SK-N-SH (cell line): ENCODE measurements around the gene PDK2. TPM values are rescaled to one million over a fixed set of nuclear protein-coding genes. Genes with fewer than 3 reads are reported as not detected.

Experiments
- CTCF ChIA-PET: fragments of 300-600, 350-600 bp; formaldehyde crosslinking; extraction: SDS; loops from one replicate; lab custom pipeline; 2021; lab: Yijun Ruan, JAX
- POLR2A ChIA-PET: fragments of 350-600 bp; sonication (Branson Sonifier 250); formaldehyde crosslinking; extraction: SDS; loops from one replicate; lab custom pipeline; 2020; ENCODE audit warnings: antibody characterized with exemption, inconsistent platforms; lab: Yijun Ruan, JAX
- DNase-seq: peaks from one replicate; pipeline ENCODE4 v3.0.0; 2012
- H2AFZ ChIP-seq: fragments of 200-600 bp; sonication (generic); 2 replicates; pipeline ENCODE4 v1.8.1; 2016; ENCODE audit warnings: antibody characterized with exemption, mild to moderate bottlenecking, low read depth
- H3F3A ChIP-seq: fragments of 200-600 bp; sonication (generic); replicated peaks from 2 replicates; pipeline ENCODE3; 2016; ENCODE audit warnings: antibody characterized with exemption, mild to moderate bottlenecking; ENCODE audit not compliant: insufficient read depth
- H3K27ac ChIP-seq, 2 experiments: fragments of 200-500 bp in 1 of 2; fragments of 200-600 bp in 1 of 2; sonication (Bioruptor generic) in 1 of 2; sonication (generic), shearing (Covaris generic) in 1 of 2; 2 replicates each; pipeline versions ENCODE4 v1.5.1 to v1.6.1; 2014 to 2016; ENCODE audit warnings: low read depth in 2 of 2, inconsistent platforms in 1 of 2, low read length in 1 of 2, mild to moderate bottlenecking in 1 of 2, mixed read lengths in 1 of 2
- H3K27me3 ChIP-seq: fragments of 200-600 bp; sonication (generic), shearing (Covaris generic); 2 replicates; pipeline ENCODE4 v1.6.1; 2016; ENCODE audit warnings: mixed run types; ENCODE audit not compliant: insufficient read depth
- H3K36me3 ChIP-seq, 2 experiments: fragments of 200-500 bp in 1 of 2; fragments of 200-600 bp in 1 of 2; sonication (Bioruptor generic) in 1 of 2; sonication (generic) in 1 of 2; replicated peaks in 1 of 2; 2 replicates each; pipeline versions ENCODE3 to v1.5.1; 2014 to 2016; ENCODE audit warnings: low read length in 1 of 2, mild to moderate bottlenecking in 1 of 2; ENCODE audit not compliant: insufficient read depth in 2 of 2, control insufficient read depth in 1 of 2
- H3K4me1 ChIP-seq, 2 experiments: fragments of 200-500 bp in 1 of 2; fragments of 200-600 bp in 1 of 2; sonication (Bioruptor generic) in 1 of 2; sonication (generic), shearing (Covaris generic) in 1 of 2; 2 replicates each; pipeline versions ENCODE4 v1.5.1 to v1.6.1; 2014 to 2016; ENCODE audit warnings: low read depth in 1 of 2, low read length in 1 of 2, mixed run types in 1 of 2; ENCODE audit not compliant: insufficient read depth in 2 of 2, control insufficient read depth in 1 of 2
- H3K4me2 ChIP-seq: fragments of 200-600 bp; sonication (generic), shearing (Covaris generic); 2 replicates; pipeline ENCODE4 v1.6.1; 2017; ENCODE audit warnings: mixed run types
- H3K4me3 ChIP-seq, 2 experiments: fragments of 200-500 bp in 1 of 2; fragments of 200-600 bp in 1 of 2; sonication (Bioruptor generic) in 1 of 2; sonication (generic), shearing (Covaris generic) in 1 of 2; 2 replicates each; pipeline versions ENCODE4 v1.5.1 to v1.8.1; 2014 to 2016; ENCODE audit warnings: low read depth in 2 of 2, inconsistent platforms in 1 of 2, low read length in 1 of 2, mild to moderate bottlenecking in 1 of 2, mixed read lengths in 1 of 2, moderate library complexity in 1 of 2
- H3K79me2 ChIP-seq: fragments of 200-600 bp; sonication (generic); 2 replicates; pipeline ENCODE4 v1.8.1; 2017; ENCODE audit warnings: mild to moderate bottlenecking; ENCODE audit not compliant: insufficient read depth
- H3K9ac ChIP-seq: fragments of 200-600 bp; sonication (generic); 2 replicates; pipeline ENCODE4 v1.6.1; 2017; ENCODE audit warnings: mixed run types
- H3K9me2 ChIP-seq: fragments of 200-600 bp; sonication (generic); 2 replicates; pipeline ENCODE4 v1.6.1; 2017; ENCODE audit warnings: mixed run types
- H3K9me3 ChIP-seq: fragments of 200-600 bp; sonication (generic); 2 replicates; pipeline ENCODE4 v1.6.1; 2017; ENCODE audit warnings: mixed run types, mild to moderate bottlenecking, moderate library complexity
- H4K20me1 ChIP-seq: fragments of 200-600 bp; sonication (generic); 2 replicates; pipeline ENCODE4 v1.6.1; 2017; ENCODE audit warnings: mild to moderate bottlenecking, mixed run types; ENCODE audit not compliant: insufficient read depth
- CHD2 ChIP-seq: fragments of 150-350 bp; IDR thresholded peaks from 2 replicates; pipeline ENCODE4 v1.6.1; 2018; ENCODE audit warnings: low read length; ENCODE audit not compliant: partially characterized antibody
- CTCF ChIP-seq: fragments of 200-600 bp; sonication (generic); IDR thresholded peaks from 2 replicates; pipeline ENCODE4 v1.6.1; 2017; ENCODE audit warnings: antibody characterized with exemption, mild to moderate bottlenecking, moderate library complexity
- ELF1 ChIP-seq: IDR thresholded peaks from 2 replicates; pipeline ENCODE4 v1.4.0; 2012
- EP300 ChIP-seq, 2 experiments: IDR thresholded peaks; 2 replicates each; pipeline versions ENCODE4 v1.4.0 to v1.6.1; 2012; ENCODE audit warnings: borderline replicate concordance in 1 of 2, low read depth in 1 of 2, low read length in 1 of 2
- GATA2 ChIP-seq: sonication (generic); formaldehyde crosslinking; IDR thresholded peaks from 2 replicates; pipeline ENCODE4 v1.5.0; 2020; ENCODE audit warnings: mild to moderate bottlenecking, missing genetic modification reagents
- MXI1 ChIP-seq: IDR thresholded peaks from 2 replicates; pipeline ENCODE4 v1.6.1; 2012; ENCODE audit warnings: mild to moderate bottlenecking, low read depth, low read length, improper control_type of control experiment
- NFIC ChIP-seq: IDR thresholded peaks from 2 replicates; pipeline ENCODE4 v1.4.0; 2012; ENCODE audit warnings: borderline replicate concordance
- PBX3 ChIP-seq: IDR thresholded peaks from 2 replicates; pipeline ENCODE4; 2012
- POLR2AphosphoS5 ChIP-seq: IDR thresholded peaks from 2 replicates; pipeline ENCODE4 v1.6.1; 2012; ENCODE audit warnings: low read depth, low read length
- RAD21 ChIP-seq: IDR thresholded peaks from 2 replicates; pipeline ENCODE4 v1.6.1; 2012; ENCODE audit warnings: mild to moderate bottlenecking, low read length
- SIN3A ChIP-seq: IDR thresholded peaks from 2 replicates; pipeline ENCODE4 v1.6.1; 2012; ENCODE audit warnings: low read depth, mild to moderate bottlenecking, low read length, moderate library complexity, borderline replicate concordance
- SMC3 ChIP-seq: IDR thresholded peaks from 2 replicates; pipeline ENCODE4 v1.6.1; 2012; ENCODE audit warnings: low read depth, low read length, improper control_type of control experiment
- ZBTB33 ChIP-seq: IDR thresholded peaks from 2 replicates; pipeline ENCODE4 v1.4.0; 2012; ENCODE audit warnings: low read depth, borderline replicate concordance
- WGBS: methylation state at CpG from one replicate; pipeline ENCODE4 v1.1.6; 2017; ENCODE audit warnings: low lambda C conversion rate; 5-methylcytosine and 5-hydroxymethylcytosine counted together
- polyA plus RNA-seq, 3 experiments: library from polyadenylated mRNA; depleted of rRNA; stranded (reverse); fragments of >200 nt; gene quantifications; 2 replicates each; pipeline ENCODE4 v1.2.3, GENCODE V29; 2012
- TF ChIP-seq, protein P1 (sequence below): fragments of 150-350 bp; IDR thresholded peaks from 2 replicates; pipeline ENCODE4 v1.6.1; 2016; ENCODE audit warnings: mild to moderate bottlenecking, low read depth, low read length

Gene PDK2
- polyA plus RNA-seq, 1 of the 3 experiments (the other 2 are of a cell fraction) = 124 TPM

GRCh38 chr17:50139185-50139783, 44.1 kb downstream of the PDK2 start:
- TF ChIP-seq, protein P1, sequence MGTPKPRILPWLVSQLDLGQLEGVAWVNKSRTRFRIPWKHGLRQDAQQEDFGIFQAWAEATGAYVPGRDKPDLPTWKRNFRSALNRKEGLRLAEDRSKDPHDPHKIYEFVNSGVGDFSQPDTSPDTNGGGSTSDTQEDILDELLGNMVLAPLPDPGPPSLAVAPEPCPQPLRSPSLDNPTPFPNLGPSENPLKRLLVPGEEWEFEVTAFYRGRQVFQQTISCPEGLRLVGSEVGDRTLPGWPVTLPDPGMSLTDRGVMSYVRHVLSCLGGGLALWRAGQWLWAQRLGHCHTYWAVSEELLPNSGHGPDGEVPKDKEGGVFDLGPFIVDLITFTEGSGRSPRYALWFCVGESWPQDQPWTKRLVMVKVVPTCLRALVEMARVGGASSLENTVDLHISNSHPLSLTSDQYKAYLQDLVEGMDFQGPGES = no peak
- TF ChIP-seq ZBTB33 = no peak
- no peak for TF ChIP-seq MXI1
- TF ChIP-seq PBX3 = no peak
- TF ChIP-seq POLR2AphosphoS5 = no peak
- TF ChIP-seq ELF1 = no peak
- no peak for TF ChIP-seq NFIC
- DNase-seq = no peak
- H3K4me1 ChIP-seq = peaks cover 4 to 7% of the 10 kb centered on the region in 2 experiments; a peak in 2 of 4 replicates
- CTCF ChIA-PET = interaction anchor here (0.6 to 9.3 kb wide), 33 partner anchors 8 to 258 kb away, joined by 3 to 169 read pairs (median 5); partner anchors contain the start of genes COL1A1, LRRC59, PPP1R9B and SAMD14
- no peaks in the 10 kb centered on the region for H3K27me3 ChIP-seq
- H4K20me1 ChIP-seq = peaks cover 35% of the 10 kb centered on the region
- no peak overlapping the region for H2AFZ ChIP-seq
- no peak overlapping the region for H3K4me3 ChIP-seq
- H3F3A ChIP-seq = peaks cover 22% of the 10 kb centered on the region
- H3K9me3 ChIP-seq = no peaks in the 10 kb centered on the region
- H3K9ac ChIP-seq = no peak overlapping the region
- no peak overlapping the region for H3K4me2 ChIP-seq
- H3K79me2 ChIP-seq = peaks cover 23% of the 10 kb centered on the region; the same call in 1 of the 2 replicates
- no peaks in the 10 kb centered on the region for H3K9me2 ChIP-seq
- no peak overlapping the region; a peak in 1 of 4 replicates for H3K27ac ChIP-seq
- 87% methylated on average over 15 of the region's 15 CpGs for WGBS
- peaks cover 47 to 88% of the 10 kb centered on the region in 2 experiments for H3K36me3 ChIP-seq
- POLR2A ChIA-PET = interaction anchor here (1.0 to 1.9 kb wide), 3 partner anchors 9 to 23 kb away, joined by 3 to 6 read pairs (median 5); partner anchors contain the start of gene SAMD14

GRCh38 chr17:50139950-50140885, 45.1 kb downstream of the PDK2 start:
- Histone ChIP-seq H4K20me1 (peaks cover 44% of the 10 kb centered on the region), H3K9ac (no peak overlapping the region), H3F3A (peaks cover 20% of the 10 kb centered on the region), H3K27ac (peak overlapping the region in 1 of 2 experiments; percentile 40; a peak in 2 of 4 replicates), H3K4me1 (peaks cover 0 to 7% of the 10 kb centered on the region in 2 experiments; a peak in 1 of 4 replicates), H3K9me3 (no peaks in the 10 kb centered on the region), H3K9me2 (no peaks in the 10 kb centered on the region), H3K36me3 (peaks cover 50 to 91% of the 10 kb centered on the region in 2 experiments), H3K4me2 (no peak overlapping the region), H3K79me2 (peaks cover 32% of the 10 kb centered on the region), H3K4me3 (no peak overlapping the region; a peak in 1 of 4 replicates), H2AFZ (no peak overlapping the region), H3K27me3 (no peaks in the 10 kb centered on the region)
- ChIA-PET POLR2A (interaction anchor here (1.0 to 1.9 kb wide), 3 partner anchors 10 to 22 kb away, joined by 3 to 6 read pairs (median 5); partner anchors contain the start of gene SAMD14), CTCF (interaction anchor here (0.6 to 9.3 kb wide), 38 partner anchors 9 to 257 kb away, joined by 3 to 169 read pairs (median 4); partner anchors contain the start of genes COL1A1, LRRC59, PPP1R9B and SAMD14)
- WGBS = 46% methylated on average over 19 of the region's 19 CpGs
- DNase-seq = peak; percentile 98
- TF ChIP-seq GATA2 (CRISPR knock-in tag) (peak; percentile 56), SIN3A (peak; percentile 48; the same call in 1 of the 2 replicates), RAD21 (peak; percentile 82), EP300 (IDR thresholded peaks at IDR 0.05; ENCODE audit: borderline replicate concordance in 1 of 2, low read depth in 1 of 2, low read length in 1 of 2) (peak in 1 of 2 experiments; percentile 27; a peak in 1 of 4 replicates), CTCF (peak; percentile 96), ZBTB33 (no peak), SMC3 (peak; percentile 95), CHD2 (peak; percentile 28)
